ENCODE data around the gene ITPK1. TPM values are rescaled to one million over a fixed set of nuclear protein-coding genes. Genes with fewer than 3 reads are reported as not detected.

Gene ITPK1
- total RNA-seq, 1 experiment from 2014 or later, result 60.1 TPM

GRCh38 chr14:93128725-93129459 is 13.2 kb upstream of the ITPK1 start:
- H3K36me3 Mint-ChIP-seq (ENCODE audit: insufficient read depth, unreplicated experiment), result no peaks in the 10 kb centered on the region
- TF ChIP-seq CTCF (IDR thresholded peaks at IDR 0.05; ENCODE audit: insufficient read depth in 1 of 2, low read depth in 1 of 2, low read length in 1 of 2, severe bottlenecking in 1 of 2, unreplicated experiment in 1 of 2), result no peak
- DNase-seq, result no peak
- H3K36me3 ChIP-seq (ENCODE audit: control insufficient read depth, insufficient read depth, low read length), result no peaks in the 10 kb centered on the region
- H3K4me3 Mint-ChIP-seq (ENCODE audit: unreplicated experiment), result no peak overlapping the region
- H3K27me3 ChIP-seq (replicated peaks; ENCODE audit: control insufficient read depth, insufficient read depth, low read length), result no peaks in the 10 kb centered on the region
- no peaks in the 10 kb centered on the region for H3K4me1 Mint-ChIP-seq (ENCODE audit: low read depth, unreplicated experiment)
- intact Hi-C loops (cut with micrococcal nuclease; ENCODE audit: unreplicated experiment), result no loop called here
- no peaks in the 10 kb centered on the region for H3K9me3 ChIP-seq
- H3K4me3 ChIP-seq (ENCODE audit: low read depth, low read length), result no peak overlapping the region
- no peaks in the 10 kb centered on the region for H3K4me1 ChIP-seq
- no TSS peak for BruUV-seq (replicated peaks)
- no peaks in the 10 kb centered on the region for H3K9me3 Mint-ChIP-seq (ENCODE audit: unreplicated experiment)
- no peak overlapping the region for H3K27ac Mint-ChIP-seq (ENCODE audit: unreplicated experiment)
- POLR2A ChIA-PET, result no interaction called here
- H3K27me3 Mint-ChIP-seq (ENCODE audit: insufficient read depth, unreplicated experiment), result no peaks in the 10 kb centered on the region
- CTCF ChIA-PET, result interaction anchor here (0.5 to 1.0 kb wide), 2 partner anchors 9 to 14 kb away, joined by 3 to 4 read pairs; no protein-coding TSS in a partner anchor

GRCh38 chr14:93126111-93126510 is 10.4 kb upstream of the ITPK1 start:
- DNase-seq, result no peak
- H3K4me3 ChIP-seq (ENCODE audit: low read depth, low read length), result no peak overlapping the region
- H3K4me1 ChIP-seq, result no peaks in the 10 kb centered on the region
- no peaks in the 10 kb centered on the region for H3K4me1 Mint-ChIP-seq (ENCODE audit: low read depth, unreplicated experiment)
- H3K36me3 ChIP-seq (ENCODE audit: control insufficient read depth, insufficient read depth, low read length), result no peaks in the 10 kb centered on the region
- intact Hi-C loops (cut with micrococcal nuclease; ENCODE audit: unreplicated experiment), result no loop called here
- no peaks in the 10 kb centered on the region for H3K9me3 Mint-ChIP-seq (ENCODE audit: unreplicated experiment)
- TF ChIP-seq CTCF (IDR thresholded peaks at IDR 0.05; ENCODE audit: insufficient read depth in 1 of 2, low read depth in 1 of 2, low read length in 1 of 2, severe bottlenecking in 1 of 2, unreplicated experiment in 1 of 2), result no peak
- no peaks in the 10 kb centered on the region for H3K27me3 ChIP-seq (replicated peaks; ENCODE audit: control insufficient read depth, insufficient read depth, low read length)
- H3K9me3 ChIP-seq, result no peaks in the 10 kb centered on the region
- CTCF ChIA-PET, result no interaction called here
- H3K27ac Mint-ChIP-seq (ENCODE audit: unreplicated experiment), result no peak overlapping the region
- H3K36me3 Mint-ChIP-seq (ENCODE audit: insufficient read depth, unreplicated experiment), result no peaks in the 10 kb centered on the region
- H3K27me3 Mint-ChIP-seq (ENCODE audit: insufficient read depth, unreplicated experiment), result no peaks in the 10 kb centered on the region
- no TSS peak for BruUV-seq (replicated peaks)
- POLR2A ChIA-PET, result no interaction called here
- H3K4me3 Mint-ChIP-seq (ENCODE audit: unreplicated experiment), result no peak overlapping the region

GRCh38 chr14:93122826-93123225 is 7.1 kb upstream of the ITPK1 start:
- Histone ChIP-seq H3K9me3 (no peaks in the 10 kb centered on the region), H3K27me3 (replicated peaks; ENCODE audit: control insufficient read depth, insufficient read depth, low read length) (no peaks in the 10 kb centered on the region), H3K36me3 (ENCODE audit: control insufficient read depth, insufficient read depth, low read length) (no peaks in the 10 kb centered on the region), H3K4me3 (ENCODE audit: low read depth, low read length) (no peak overlapping the region), H3K4me1 (no peaks in the 10 kb centered on the region)
- peaks cover 6% of the 10 kb centered on the region for H3K4me1 Mint-ChIP-seq (ENCODE audit: low read depth, unreplicated experiment)
- DNase-seq, result no peak
- no peak for TF ChIP-seq CTCF (IDR thresholded peaks at IDR 0.05; ENCODE audit: insufficient read depth in 1 of 2, low read depth in 1 of 2, low read length in 1 of 2, severe bottlenecking in 1 of 2, unreplicated experiment in 1 of 2)
- no peak overlapping the region for H3K4me3 Mint-ChIP-seq (ENCODE audit: unreplicated experiment)
- BruUV-seq (replicated peaks), result no TSS peak
- H3K9me3 Mint-ChIP-seq (ENCODE audit: unreplicated experiment), result no peaks in the 10 kb centered on the region
- intact Hi-C loops (cut with micrococcal nuclease; ENCODE audit: unreplicated experiment), result no loop called here
- no peak overlapping the region for H3K27ac Mint-ChIP-seq (ENCODE audit: unreplicated experiment)
- no peaks in the 10 kb centered on the region for H3K36me3 Mint-ChIP-seq (ENCODE audit: insufficient read depth, unreplicated experiment)
- POLR2A ChIA-PET, result no interaction called here
- H3K27me3 Mint-ChIP-seq (ENCODE audit: insufficient read depth, unreplicated experiment), result no peaks in the 10 kb centered on the region
- CTCF ChIA-PET, result no interaction called here
